Spinal cord (tissue), 10 donors: ENCODE results near the gene QRSL1. TPM values are rescaled to one million over a fixed set of nuclear protein-coding genes. Genes with fewer than 3 reads are reported as not detected.

Experiments used
- DNase-seq, 6 donors: peaks; one replicate each; pipeline versions ENCODE4 v3.0.0 to v3.0.0-alpha.2; 2013 to 2015; ENCODE audit warnings: low spot score in 6 of 6, low read depth in 4 of 6
- H3K27ac ChIP-seq: one replicate; pipeline ENCODE4 v1.5.1; 2013; ENCODE audit warnings: low read depth, low read length, control low read depth
- H3K27me3 ChIP-seq: one replicate; pipeline ENCODE4 v1.6.1; 2013; ENCODE audit warnings: low read length; ENCODE audit not compliant: control insufficient read depth, insufficient read depth
- H3K36me3 ChIP-seq: one replicate; pipeline ENCODE4 v1.6.1; 2013; ENCODE audit warnings: low read length; ENCODE audit not compliant: control insufficient read depth, insufficient read depth
- H3K4me1 ChIP-seq: one replicate; pipeline ENCODE4 v1.6.1; 2013; ENCODE audit warnings: low read length; ENCODE audit not compliant: control insufficient read depth, insufficient read depth
- H3K4me3 ChIP-seq: one replicate; pipeline ENCODE4 v1.5.1; 2013; ENCODE audit warnings: low read depth, low read length, control low read depth
- H3K9me3 ChIP-seq: one replicate; pipeline ENCODE4 v1.6.1; 2013; ENCODE audit warnings: low read length; ENCODE audit not compliant: control insufficient read depth, insufficient read depth
- WGBS: methylation state at CpG from one replicate; pipeline ENCODE4 v1.1.5; 2013; ENCODE audit warnings: missing lambda C conversion rate; ENCODE audit not compliant: insufficient coverage; 5-methylcytosine and 5-hydroxymethylcytosine counted together
- polyA plus RNA-seq, 2 donors: library from polyadenylated mRNA; unstranded; fragments of 120-200 nt; gene quantifications; one replicate each; pipeline ENCODE4 v1.2.1, GENCODE V29; 2013; ENCODE audit not compliant: insufficient read length in 2 of 2
- total RNA-seq, 2 donors: library from RNA; depleted of rRNA in 1 of 2; stranded (reverse); fragments of 120-200 nt in 1 of 2; fragments of >200 nt in 1 of 2; gene quantifications; one replicate each; pipeline versions ENCODE4 v1.2.3 to v1.2.4, GENCODE V29; 2013 to 2014
- donor health status: healthy.

The QRSL1 gene
- total and polyA plus RNA-seq, 4 donors: 13.4 to 18.1 (median 16.3) TPM

DNA sequence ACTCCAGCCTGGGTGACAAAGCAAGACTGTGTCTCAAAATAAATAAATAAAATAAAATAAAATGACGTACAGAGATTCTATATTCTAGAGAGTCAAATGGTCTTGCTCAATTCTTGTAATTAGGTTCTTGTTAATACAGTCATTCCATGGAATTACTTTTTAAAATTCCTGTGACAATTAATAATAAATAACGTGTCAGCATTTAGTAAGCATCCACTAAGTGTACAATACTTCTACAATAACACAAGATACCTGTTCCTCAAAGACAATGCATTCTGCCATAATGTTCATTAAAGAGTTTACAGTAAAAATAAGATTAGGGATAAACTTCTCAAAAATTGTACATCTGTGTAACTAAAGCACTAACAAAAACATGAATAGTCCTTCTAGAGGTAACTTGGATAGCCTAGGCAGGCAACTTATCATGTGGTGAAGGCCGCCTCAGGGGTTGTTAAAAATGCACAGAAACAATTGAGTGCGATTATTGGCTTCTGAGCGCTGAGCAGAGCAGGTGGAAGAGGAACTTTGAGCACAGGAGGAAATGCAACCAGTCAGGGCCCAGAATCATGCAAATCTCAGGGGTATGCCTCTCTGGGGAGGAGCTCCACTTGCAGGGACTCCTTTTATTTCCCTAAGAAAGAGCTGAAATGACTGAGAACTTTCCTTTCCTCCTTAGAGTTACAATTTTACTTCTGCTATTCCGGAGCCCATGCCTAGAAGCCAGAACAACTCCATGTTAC is 37.1 kb downstream of the QRSL1 start:
- 87% methylated on average over 4 of the region's 6 CpGs for WGBS
- Histone ChIP-seq H3K4me3 (no peak overlapping the region), H3K4me1 (no peaks in the 10 kb centered on the region), H3K9me3 (no peaks in the 10 kb centered on the region), H3K27ac (no peak overlapping the region), H3K36me3 (peaks cover 4% of the 10 kb centered on the region), H3K27me3 (no peaks in the 10 kb centered on the region)
- peak in 1 of 6 donors; percentile 4 for DNase-seq

DNA sequence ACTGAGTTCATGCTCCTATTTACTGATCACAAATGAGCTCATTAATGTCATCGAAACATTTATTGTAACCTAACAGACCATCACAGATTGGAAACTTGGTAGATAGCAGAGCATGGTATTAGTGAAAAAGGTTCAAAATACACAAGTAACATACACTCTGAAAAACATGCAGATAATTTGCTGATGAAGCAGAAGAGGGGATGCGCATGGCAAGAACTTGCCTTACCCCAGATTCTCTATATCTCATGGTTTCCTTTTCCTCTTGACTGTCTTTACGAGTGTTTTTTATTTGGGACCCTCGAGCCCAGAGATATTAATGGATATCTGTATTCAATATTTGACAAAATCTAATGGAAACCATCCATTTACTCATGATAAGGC is 37.6 kb downstream of the QRSL1 start:
- Histone ChIP-seq H3K27ac (no peak overlapping the region), H3K36me3 (peaks cover 4% of the 10 kb centered on the region), H3K27me3 (no peaks in the 10 kb centered on the region), H3K4me3 (no peak overlapping the region), H3K9me3 (no peaks in the 10 kb centered on the region), H3K4me1 (no peaks in the 10 kb centered on the region)
- DNase-seq: no peak
- WGBS: no CpG with 5 or more reads among the region's 4 CpGs

DNA sequence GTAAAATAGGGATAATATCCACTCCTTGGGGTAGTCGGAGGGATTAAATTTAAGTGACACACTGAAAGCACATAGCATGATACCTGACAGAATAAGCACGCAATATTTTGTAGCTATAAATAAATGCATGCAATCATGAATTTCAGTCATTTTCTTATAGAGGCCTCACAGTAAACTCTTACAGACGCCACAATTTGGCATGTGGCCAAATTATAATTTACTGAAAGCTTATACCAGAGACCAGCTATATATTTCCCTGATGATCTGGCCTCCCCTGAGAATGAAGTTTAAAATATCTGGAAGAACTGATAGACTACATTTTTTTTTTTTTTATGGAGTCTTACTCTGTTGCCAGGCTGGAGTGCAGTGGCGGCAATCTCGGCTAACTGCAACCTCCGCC is 40.9 kb downstream of the QRSL1 start:
- peak in 1 of 6 donors; percentile 15 for DNase-seq
- Histone ChIP-seq H3K4me1 (no peaks in the 10 kb centered on the region), H3K9me3 (no peaks in the 10 kb centered on the region), H3K27ac (no peak overlapping the region), H3K36me3 (no peaks in the 10 kb centered on the region), H3K4me3 (no peak overlapping the region), H3K27me3 (no peaks in the 10 kb centered on the region)
- WGBS: no CpG with 5 or more reads among the region's 6 CpGs

DNA sequence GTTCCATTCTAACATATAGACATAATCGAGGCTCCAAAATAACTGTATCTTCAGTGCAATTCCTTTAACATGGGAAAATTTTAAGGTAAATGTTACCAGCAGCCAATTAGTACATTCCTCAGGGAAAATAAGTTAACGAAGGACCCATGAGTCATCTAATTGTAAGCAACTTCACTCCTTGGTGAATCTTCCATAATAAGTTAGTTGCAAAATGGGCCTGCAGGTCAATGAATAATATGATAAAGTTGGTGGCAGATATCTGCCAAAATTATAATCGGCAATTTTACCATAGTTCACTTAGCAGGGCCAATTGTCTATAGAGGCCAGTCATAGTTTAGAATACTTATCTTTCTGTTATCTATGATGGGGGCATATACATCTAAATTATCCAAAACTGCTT is 42.3 kb downstream of the QRSL1 start:
- no peaks in the 10 kb centered on the region for H3K27me3 ChIP-seq
- DNase-seq: no peak
- no peak overlapping the region for H3K4me3 ChIP-seq
- WGBS: no CpG with 5 or more reads among the region's 3 CpGs
- H3K36me3 ChIP-seq: no peaks in the 10 kb centered on the region
- no peak overlapping the region for H3K27ac ChIP-seq
- no peaks in the 10 kb centered on the region for H3K9me3 ChIP-seq
- H3K4me1 ChIP-seq: no peaks in the 10 kb centered on the region

DNA sequence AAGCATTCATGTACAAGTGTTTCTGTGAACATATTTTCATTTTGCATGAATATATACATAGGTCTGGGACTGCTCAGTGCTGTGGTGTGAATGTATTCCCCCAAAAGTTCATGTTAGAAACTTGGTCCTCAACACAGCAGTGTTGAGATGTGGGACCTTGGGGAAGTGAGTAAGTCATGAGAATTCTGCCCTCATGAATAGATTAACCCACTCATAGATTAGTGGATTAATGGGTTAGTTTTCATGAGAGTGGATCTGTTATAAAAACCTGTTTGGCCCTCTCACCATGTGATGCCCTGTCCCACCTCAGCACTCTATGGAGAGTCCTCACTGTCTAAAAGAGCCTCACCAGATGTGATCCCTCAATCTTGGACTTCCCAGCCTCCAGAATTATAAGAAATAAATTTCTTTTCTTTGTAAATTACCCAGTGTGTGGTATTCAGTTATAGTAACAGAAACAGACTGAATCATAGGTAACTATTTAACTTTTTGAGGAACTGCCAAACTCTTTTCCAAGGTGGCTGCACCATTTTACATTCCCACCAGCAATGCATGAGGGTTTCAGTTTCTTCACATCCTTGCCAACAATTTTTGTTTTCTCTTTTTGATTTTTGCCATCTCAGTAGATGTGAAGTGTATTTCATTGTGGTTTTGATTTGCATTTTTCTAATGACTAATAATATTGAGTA is 45.3 kb downstream of the QRSL1 start:
- no peak overlapping the region for H3K27ac ChIP-seq
- no peaks in the 10 kb centered on the region for H3K27me3 ChIP-seq
- H3K9me3 ChIP-seq: no peaks in the 10 kb centered on the region
- no peak overlapping the region for H3K4me3 ChIP-seq
- no peaks in the 10 kb centered on the region for H3K36me3 ChIP-seq
- no peaks in the 10 kb centered on the region for H3K4me1 ChIP-seq
- no peak for DNase-seq

DNA sequence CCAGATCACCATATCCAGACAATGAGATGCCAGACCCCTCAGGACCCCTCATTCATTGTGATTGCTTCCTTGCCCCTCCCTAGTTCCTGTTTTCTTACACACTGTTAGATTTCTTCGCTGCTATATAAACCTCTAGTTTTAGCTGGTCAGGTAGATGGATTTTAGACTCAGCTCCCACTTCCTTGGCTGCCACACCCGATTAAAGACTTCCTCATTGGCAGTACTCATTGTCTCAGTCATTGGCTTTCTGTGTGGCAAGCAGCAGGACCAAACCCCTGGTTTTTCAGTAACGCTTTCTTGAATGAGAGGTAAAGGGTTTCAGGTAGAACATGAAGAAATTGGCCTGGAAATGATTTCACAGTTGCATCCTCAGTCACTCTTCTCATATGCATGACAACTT is 47.9 kb downstream of the QRSL1 start:
- no peaks in the 10 kb centered on the region for H3K27me3 ChIP-seq
- DNase-seq: no peak
- H3K4me3 ChIP-seq: no peak overlapping the region
- no peaks in the 10 kb centered on the region for H3K4me1 ChIP-seq
- H3K9me3 ChIP-seq: no peaks in the 10 kb centered on the region
- 92% methylated on average over 2 of the region's 3 CpGs for WGBS
- H3K27ac ChIP-seq: no peak overlapping the region
- H3K36me3 ChIP-seq: no peaks in the 10 kb centered on the region

DNA sequence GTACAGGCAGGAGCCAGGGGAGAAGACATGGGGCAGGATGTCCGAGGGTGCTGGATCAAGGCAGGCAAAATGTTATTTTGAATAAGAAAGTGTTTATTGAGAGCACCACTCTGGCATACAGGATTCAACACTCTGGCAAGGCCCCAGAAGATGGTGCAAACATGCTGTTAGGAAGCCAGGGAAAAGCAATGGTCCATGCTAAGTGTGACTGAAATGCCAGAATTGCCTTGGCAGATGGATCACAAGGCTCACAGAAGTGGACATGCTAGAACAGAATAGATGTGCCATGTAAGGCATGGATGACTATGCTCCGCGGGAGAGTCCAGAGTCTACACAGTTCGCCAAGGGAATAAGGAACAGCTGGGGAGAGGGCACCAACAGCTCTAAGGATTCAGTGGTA is 54.6 kb downstream of the QRSL1 start:
- Histone ChIP-seq H3K27ac (no peak overlapping the region), H3K9me3 (no peaks in the 10 kb centered on the region), H3K4me3 (no peak overlapping the region), H3K4me1 (no peaks in the 10 kb centered on the region), H3K36me3 (no peaks in the 10 kb centered on the region), H3K27me3 (no peaks in the 10 kb centered on the region)
- no peak for DNase-seq
- 98% methylated on average over 4 of the region's 4 CpGs for WGBS

DNA sequence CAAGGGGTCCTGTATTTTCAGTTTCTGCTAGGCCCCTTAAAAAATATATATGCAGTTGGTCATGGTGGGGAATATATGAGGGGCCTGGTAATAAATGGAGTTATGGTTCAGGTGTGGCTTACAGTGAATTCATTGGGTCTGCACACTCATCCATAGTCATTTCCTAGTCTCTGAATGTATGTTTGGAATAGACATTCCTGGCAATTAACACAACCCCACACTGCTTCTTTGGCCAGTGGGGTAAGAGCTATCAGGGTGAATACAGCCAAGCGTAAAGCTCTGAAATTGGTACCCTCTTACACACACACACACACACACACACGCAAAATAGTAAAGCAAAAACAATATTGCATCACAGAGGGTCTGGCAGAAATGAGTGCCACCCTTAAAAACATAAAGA is 56.5 kb downstream of the QRSL1 start:
- Histone ChIP-seq H3K4me3 (no peak overlapping the region), H3K27me3 (no peaks in the 10 kb centered on the region), H3K36me3 (no peaks in the 10 kb centered on the region), H3K4me1 (no peaks in the 10 kb centered on the region), H3K9me3 (no peaks in the 10 kb centered on the region), H3K27ac (no peak overlapping the region)
- DNase-seq: no peak
- no CpG with 5 or more reads among the region's 2 CpGs for WGBS

DNA sequence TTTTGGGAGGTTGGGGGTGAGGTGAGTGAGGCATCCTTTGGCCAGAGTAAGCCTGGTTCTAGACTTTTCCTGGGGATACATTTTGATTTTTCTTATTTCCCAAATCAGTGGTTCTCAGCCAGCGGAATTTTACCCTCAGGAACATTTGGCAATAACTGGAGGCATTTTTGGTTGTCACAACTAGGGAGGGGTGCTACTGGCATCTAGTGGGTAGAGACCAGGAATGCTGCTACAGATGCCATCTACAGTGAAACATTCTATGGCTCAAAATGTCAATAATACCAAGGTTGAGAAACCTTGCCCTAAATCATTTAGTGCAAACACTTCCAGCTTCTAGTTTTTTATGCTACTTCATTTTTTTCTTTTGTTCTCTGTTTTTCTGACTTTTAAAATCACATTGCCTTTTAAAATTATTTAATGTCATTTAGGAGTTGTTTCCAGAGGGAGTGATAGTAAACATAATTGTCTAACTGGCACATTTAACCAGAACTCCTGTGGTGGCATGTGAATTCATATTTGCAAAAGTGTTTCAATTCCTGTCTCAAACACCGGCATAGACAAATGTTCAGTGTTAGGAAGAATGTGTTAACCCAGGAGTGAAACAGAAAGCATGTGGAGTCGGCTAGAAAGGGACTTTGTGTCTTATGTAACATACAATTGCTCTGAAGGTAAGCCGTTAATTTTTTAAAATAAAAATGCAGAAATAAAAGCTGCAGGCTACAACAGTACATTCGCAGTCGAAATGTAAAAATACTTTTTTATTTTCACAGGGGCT is 59.0 kb downstream of the QRSL1 start:
- Histone ChIP-seq H3K27ac (no peak overlapping the region), H3K27me3 (no peaks in the 10 kb centered on the region), H3K4me3 (no peak overlapping the region), H3K9me3 (no peaks in the 10 kb centered on the region), H3K4me1 (peaks cover 5% of the 10 kb centered on the region), H3K36me3 (no peaks in the 10 kb centered on the region)
- peak in 1 of 6 donors; percentile 57 for DNase-seq
- WGBS: 92% methylated on average over 2 of the region's 6 CpGs
